ENCODE results near the gene KCNJ1. TPM values are rescaled to one million over a fixed set of nuclear protein-coding genes. Genes with fewer than 3 reads are reported as not detected.

The KCNJ1 gene
- total and polyA plus RNA-seq, 9 of the 15 experiments (the other 6 are each of a cell fraction or from before 2014, with no cell fraction given) = not detected

DNA sequence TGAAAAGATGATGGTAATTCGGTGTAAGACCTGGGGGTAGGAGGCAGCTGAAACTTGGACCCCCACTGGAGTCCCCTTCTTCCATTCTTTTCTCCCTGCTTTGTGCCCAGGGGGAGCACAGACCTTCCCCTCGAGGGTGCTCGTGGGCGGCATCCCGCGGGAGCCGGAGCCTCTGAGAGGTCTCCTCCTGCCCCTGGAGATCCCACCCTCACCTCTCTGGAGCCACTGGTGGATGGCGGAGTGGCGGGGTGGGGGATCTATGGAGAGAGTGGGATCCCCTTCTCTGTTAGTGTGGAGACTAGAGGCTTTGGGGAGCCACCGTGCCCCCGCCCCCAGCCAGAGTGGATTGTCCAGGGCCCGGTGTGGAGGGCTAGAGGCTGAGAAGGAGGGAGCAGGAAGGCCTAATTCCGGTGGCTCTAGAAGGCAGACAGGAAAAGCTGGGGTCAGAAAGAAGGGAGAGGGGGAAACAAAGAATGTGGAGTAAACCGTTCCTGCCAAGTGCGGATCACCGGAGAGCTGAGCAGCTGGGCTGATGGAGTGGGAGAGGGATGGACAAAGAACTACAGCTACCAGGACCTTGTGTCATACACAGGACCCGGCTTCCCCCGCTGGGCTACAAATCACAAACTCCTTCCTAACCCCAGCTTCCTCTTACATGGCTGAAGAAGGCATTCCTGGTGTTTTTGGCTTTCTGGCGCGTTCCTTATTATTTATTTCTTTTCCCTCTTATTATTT lies 41.9 kb downstream of the KCNJ1 start:
- in situ Hi-C loops (cut with MboI) = loop anchor here (25.0 kb wide), 1 partner anchor 788 kb away; no protein-coding TSS in a partner anchor
- Histone ChIP-seq H4K20me1 (replicated peaks; ENCODE audit: control insufficient read depth, insufficient read depth, low read length) (no peaks in the 10 kb centered on the region), H3K36me3 (ENCODE audit: control insufficient read depth, insufficient read depth, low read length) (no peaks in the 10 kb centered on the region), H3K9me3 (replicated peaks; ENCODE audit: control insufficient read depth, insufficient read depth, low read depth, low read length) (no peaks in the 10 kb centered on the region), H3K79me2 (ENCODE audit: control insufficient read depth, insufficient read depth, low read length) (no peaks in the 10 kb centered on the region), H3K27ac (ENCODE audit: extremely low read depth, low read depth, low read length) (no peak overlapping the region), H3K4me3 (no peak overlapping the region), H3K27me3 (ENCODE audit: control insufficient read depth in 2 of 2, insufficient read depth in 2 of 2, low read length in 2 of 2) (peaks cover 5 to 9% of the 10 kb centered on the region in 2 experiments; a peak in 3 of 5 replicates), H3K4me2 (ENCODE audit: insufficient read depth, low read length) (no peak overlapping the region), H2AFZ (ENCODE audit: low read depth, low read length) (no peak overlapping the region), H3K9me1 (ENCODE audit: control insufficient read depth, insufficient read depth, low read length) (no peaks in the 10 kb centered on the region), H3K9ac (ENCODE audit: insufficient read depth in 1 of 2, low read depth in 2 of 2, low read length in 2 of 2) (no peak overlapping the region), H3K4me1 (replicated peaks in 1 of 2; ENCODE audit: control insufficient read depth in 2 of 2, insufficient read depth in 2 of 2, low read length in 2 of 2) (no peaks in the 10 kb centered on the region)
- ChIA-PET POLR2A (no interaction called here), CTCF (ENCODE audit: low intra/inter-chr PET ratio) (interaction anchor here (0.6 kb wide), 1 partner anchor 1833 kb away, joined by 4 read pairs; no protein-coding TSS in a partner anchor)
- WGBS (ENCODE audit: insufficient coverage, low coverage, missing lambda C conversion rate) = 2% methylated on average over 17 of the region's 20 CpGs
- DNase-seq (ENCODE audit: extremely low read depth in 1 of 4, low spot score in 3 of 4) (no peak), FAIRE-seq (no peak), ATAC-seq (no peak)
- TF ChIP-seq ZNF347 (CRISPR knock-in tag; IDR thresholded peaks at IDR 0.05; ENCODE audit: low read depth) (no peak), SMAD1 (IDR thresholded peaks at IDR 0.05; ENCODE audit: low read depth, low read length, partially characterized antibody) (no peak), ZNF444 (CRISPR knock-in tag; IDR thresholded peaks at IDR 0.05) (no peak), ZKSCAN1 (IDR thresholded peaks at IDR 0.05; ENCODE audit: low read depth, low read length) (no peak), TCF7 (IDR thresholded peaks at IDR 0.05; ENCODE audit: borderline replicate concordance) (no peak)
- TF ChIP-seq, protein P1, sequence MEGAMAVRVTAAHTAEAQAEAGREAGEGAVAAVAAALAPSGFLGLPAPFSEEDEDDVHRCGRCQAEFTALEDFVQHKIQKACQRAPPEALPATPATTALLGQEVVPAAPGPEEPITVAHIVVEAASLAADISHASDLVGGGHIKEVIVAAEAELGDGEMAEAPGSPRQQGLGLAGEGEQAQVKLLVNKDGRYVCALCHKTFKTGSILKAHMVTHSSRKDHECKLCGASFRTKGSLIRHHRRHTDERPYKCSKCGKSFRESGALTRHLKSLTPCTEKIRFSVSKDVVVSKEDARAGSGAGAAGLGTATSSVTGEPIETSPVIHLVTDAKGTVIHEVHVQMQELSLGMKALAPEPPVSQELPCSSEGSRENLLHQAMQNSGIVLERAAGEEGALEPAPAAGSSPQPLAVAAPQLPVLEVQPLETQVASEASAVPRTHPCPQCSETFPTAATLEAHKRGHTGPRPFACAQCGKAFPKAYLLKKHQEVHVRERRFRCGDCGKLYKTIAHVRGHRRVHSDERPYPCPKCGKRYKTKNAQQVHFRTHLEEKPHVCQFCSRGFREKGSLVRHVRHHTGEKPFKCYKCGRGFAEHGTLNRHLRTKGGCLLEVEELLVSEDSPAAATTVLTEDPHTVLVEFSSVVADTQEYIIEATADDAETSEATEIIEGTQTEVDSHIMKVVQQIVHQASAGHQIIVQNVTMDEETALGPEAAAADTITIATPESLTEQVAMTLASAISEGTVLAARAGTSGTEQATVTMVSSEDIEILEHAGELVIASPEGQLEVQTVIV (CRISPR knock-in tag; IDR thresholded peaks at IDR 0.05; ENCODE audit: borderline replicate concordance) = no peak
- TF ChIP-seq, protein P2, sequence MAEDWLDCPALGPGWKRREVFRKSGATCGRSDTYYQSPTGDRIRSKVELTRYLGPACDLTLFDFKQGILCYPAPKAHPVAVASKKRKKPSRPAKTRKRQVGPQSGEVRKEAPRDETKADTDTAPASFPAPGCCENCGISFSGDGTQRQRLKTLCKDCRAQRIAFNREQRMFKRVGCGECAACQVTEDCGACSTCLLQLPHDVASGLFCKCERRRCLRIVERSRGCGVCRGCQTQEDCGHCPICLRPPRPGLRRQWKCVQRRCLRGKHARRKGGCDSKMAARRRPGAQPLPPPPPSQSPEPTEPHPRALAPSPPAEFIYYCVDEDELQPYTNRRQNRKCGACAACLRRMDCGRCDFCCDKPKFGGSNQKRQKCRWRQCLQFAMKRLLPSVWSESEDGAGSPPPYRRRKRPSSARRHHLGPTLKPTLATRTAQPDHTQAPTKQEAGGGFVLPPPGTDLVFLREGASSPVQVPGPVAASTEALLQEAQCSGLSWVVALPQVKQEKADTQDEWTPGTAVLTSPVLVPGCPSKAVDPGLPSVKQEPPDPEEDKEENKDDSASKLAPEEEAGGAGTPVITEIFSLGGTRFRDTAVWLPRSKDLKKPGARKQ (CRISPR knock-in tag; IDR thresholded peaks at IDR 0.05) = no peak
- intact Hi-C loops (cut with micrococcal nuclease) = no loop called here
- no TSS peak for BruUV-seq (replicated peaks)
